ENCODE measurements around the gene CEP250.
"Not testable (repeated sequence)": the region's sequence is repeated elsewhere in the genome, so short reads cannot be mapped to it uniquely, and the experiment has no call there.

CEP250 gene

GRCh38 chr20:35451295-35451694 lies 4.1 kb upstream of the CEP250 start:
- DNase-seq (ENCODE audit: low read depth in 2 of 2): no peak

- DNase-seq (ENCODE audit: low read depth in 2 of 2): no peak
Observed at GRCh38 chr20:35453647-35454046, 1.8 kb upstream of the CEP250 start.

DNA sequence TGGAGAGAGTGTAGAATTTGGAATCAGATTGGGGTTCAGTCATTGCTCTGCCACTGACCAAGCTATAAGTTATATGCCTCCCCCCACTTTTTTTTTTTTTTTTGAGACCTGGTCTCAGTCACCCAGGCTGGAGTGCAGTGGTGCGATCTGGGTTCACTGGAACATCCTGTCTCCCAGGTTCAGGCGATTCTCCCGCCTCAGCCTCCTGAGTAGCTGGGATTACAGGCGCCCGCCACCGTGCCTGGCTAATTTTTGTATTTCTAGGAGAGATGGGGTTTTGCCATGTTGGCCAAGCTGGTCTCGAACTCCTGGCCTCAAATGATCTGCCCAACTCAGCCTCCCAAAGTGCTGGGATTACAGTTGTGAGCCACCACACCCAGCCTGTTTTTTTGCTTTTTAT lies 1.3 kb downstream of the CEP250 start:
- DNase-seq (ENCODE audit: low read depth in 2 of 2): not testable (repeated sequence)

DNA sequence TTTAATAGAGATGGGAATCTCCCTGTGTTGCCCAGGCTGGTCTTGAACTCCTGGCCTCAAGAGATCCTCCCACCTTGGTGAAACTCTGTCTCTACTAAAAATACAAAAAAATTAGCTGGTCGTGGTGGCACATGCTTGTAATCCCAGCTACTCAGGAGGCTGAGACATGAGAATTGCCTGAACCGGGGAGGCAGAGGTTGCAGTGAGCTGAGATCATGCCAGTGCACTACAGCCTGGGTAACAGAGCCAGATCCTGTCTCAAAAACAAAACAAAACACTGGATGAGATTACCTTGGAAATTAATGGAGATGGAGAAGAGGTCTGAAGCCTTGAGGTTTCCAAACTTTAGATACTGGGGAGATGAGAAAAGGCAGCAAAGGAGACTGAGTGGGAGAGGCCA lies 2.1 kb downstream of the CEP250 start:
- not testable (repeated sequence) for DNase-seq (ENCODE audit: low read depth in 2 of 2)

GRCh38 chr20:35458388-35458787 lies 3.0 kb downstream of the CEP250 start:
- DNase-seq (ENCODE audit: low read depth in 2 of 2): no peak

GRCh38 chr20:35461620-35462019 lies 6.2 kb downstream of the CEP250 start:
- no peak for DNase-seq (ENCODE audit: low read depth in 2 of 2)

- no peak for DNase-seq (ENCODE audit: low read depth in 2 of 2)
Observed at GRCh38 chr20:35462351-35462750, 7.0 kb downstream of the CEP250 start.

DNA sequence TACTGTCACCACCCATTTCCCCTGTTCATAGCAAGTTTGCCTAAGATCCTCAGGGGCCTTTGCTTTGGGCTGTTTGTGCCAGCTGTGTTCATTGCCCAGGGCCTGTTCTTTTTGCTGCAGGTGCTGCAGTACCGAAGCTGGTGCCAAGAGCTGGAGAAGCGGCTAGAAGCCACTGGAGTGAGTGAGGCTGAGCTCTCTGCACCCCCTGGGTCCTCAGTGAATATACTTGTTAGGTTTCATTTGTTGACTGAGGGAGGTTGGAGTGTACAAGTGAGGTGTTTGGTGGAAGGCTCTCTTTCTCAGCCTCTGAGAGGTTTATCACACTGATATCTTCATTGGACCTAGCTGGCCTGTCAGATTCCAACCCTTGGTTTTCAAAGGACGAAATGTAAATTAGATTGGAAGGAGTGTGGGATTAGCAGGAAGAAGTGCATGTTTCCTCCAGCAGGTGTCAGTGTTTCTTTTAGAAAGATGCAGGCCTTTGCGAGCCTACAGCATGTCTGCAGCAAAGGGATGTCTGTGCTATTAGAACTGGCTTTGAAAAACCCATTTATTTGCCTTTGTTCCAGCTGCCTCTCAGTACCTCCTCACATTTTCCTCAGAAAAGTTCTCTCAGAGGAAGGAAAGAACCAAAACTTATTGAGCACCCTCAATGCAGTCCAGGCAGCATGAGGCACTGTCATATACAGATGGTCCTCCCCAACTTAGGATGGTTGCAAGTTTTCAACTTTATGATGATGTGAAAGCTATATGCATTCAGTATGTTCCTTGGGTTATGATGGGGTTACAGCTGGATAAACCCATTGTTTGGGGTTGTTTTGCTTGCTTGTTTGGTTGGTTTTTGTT lies 8.3 kb downstream of the CEP250 start:
- peak; percentile 17 to 53 for DNase-seq (ENCODE audit: low read depth in 2 of 2)

DNA sequence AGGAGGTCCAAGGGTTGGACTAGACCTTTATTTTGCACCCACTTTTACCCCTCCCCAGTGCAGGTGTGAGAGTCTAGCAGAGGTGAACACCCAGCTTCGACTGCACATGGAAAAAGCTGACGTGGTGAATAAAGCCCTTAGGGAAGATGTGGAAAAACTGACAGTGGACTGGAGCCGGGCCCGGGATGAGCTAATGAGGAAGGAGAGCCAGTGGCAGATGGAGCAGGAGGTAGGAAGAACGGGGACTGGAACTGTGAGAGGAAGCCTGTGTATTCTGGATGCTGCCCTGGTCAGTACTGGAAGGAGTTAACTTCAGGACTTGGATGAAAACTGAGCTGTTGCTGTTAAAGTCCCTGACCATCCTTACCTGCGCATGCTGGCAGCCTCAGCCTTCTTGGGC lies 10.6 kb downstream of the CEP250 start:
- DNase-seq (ENCODE audit: low read depth in 2 of 2): no peak

DNA sequence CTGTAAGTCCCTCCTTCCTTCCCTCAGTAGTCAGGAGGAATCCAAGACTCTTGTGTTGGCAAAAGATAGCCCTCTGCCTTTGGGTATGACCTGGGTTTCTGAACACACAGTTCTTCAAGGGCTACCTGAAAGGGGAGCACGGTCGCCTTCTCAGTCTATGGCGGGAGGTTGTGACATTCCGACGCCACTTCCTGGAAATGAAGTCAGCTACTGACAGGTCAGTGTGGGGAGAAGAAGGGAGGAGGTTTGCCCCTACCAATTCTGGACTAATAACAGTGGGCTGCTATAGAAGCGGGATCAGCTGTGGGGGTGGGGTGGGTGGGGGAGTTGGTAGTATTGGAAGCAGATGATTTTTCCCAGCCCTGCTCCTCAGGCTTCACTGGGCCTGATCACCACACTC lies 11.5 kb downstream of the CEP250 start:
- no peak for DNase-seq (ENCODE audit: low read depth in 2 of 2)

DNA sequence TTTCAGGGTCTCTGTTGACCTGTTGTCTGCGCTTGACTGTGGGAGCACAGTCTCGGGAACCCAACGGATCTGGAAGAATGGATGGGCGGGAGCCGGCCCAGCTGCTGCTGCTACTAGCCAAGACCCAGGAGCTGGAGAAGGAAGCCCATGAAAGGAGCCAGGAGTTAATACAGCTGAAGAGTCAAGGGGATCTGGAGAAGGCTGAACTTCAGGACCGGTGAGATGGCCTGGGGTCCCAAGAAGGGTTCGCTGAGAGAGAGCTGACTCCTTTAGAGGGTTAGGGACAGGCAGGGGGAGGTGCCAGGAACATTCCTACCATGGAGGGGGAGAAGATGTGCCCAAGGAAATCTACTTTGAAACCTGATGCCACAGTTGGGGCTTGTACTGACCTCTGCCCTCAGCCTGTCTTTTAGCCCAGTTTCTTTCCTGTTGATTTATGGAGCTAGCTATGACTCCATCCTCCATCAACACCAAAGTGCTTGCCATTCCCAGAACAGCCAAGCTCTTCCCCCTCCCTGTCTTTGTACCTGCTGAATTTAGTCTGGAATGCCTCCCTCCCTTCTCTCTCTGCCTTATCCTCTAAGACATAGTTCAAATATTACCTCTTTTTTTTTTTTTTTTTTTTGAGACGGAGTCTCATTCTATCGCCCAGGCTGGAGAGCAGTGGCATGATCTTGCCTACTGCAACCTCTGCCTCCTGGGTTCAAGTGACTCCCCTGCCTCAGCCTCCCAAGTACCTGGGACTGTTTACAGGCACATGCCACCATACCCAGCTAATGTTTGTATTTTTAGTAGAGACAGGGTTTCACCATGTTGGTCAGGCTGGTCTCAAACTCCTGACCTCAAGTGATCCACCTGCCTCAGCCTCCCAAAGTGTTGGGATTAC lies 12.2 kb downstream of the CEP250 start:
- no peak for DNase-seq (ENCODE audit: low read depth in 2 of 2)

- DNase-seq (ENCODE audit: low read depth in 2 of 2): no peak
Observed at GRCh38 chr20:35468671-35469334, 13.4 kb downstream of the CEP250 start.

DNA sequence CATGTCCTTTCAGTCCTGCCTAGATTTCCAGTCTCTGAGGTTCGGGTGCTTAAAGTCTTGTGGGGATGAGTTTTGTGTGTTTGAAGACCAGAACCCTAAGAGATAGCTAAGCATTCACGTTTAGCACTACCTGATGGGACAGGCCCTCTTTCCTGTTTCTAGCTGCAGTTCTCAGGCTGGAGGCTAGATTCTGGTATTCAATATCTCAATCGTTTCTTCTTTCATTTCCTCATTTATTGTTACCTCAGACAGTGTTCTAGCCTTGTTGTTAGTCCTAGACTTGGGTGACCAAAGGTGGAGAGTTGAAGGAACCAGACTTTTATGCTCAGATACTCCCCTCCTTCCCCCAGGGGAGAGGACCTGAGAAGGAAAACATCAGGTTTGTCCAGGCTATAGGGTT lies 16.8 kb downstream of the CEP250 start:
- no peak for DNase-seq (ENCODE audit: low read depth in 2 of 2)

DNA sequence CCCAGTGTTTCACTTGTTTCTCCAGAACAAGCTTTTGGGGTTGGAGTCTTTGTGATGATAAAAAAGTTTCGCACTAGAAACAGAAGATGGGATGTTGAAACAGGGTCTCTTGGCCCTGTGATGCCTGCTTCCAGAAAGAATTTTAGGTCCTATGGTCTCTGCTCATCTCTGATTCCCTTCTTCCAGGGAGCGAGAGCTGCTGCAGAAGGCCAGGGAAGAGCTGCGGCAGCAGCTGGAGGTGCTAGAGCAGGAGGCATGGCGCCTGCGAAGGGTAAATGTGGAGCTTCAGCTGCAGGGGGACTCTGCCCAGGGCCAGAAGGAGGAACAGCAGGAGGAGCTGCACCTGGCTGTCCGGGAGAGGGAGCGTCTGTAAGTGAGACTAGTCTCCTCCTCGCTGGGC lies 18.3 kb downstream of the CEP250 start:
- no peak for DNase-seq (ENCODE audit: low read depth in 2 of 2)

DNA sequence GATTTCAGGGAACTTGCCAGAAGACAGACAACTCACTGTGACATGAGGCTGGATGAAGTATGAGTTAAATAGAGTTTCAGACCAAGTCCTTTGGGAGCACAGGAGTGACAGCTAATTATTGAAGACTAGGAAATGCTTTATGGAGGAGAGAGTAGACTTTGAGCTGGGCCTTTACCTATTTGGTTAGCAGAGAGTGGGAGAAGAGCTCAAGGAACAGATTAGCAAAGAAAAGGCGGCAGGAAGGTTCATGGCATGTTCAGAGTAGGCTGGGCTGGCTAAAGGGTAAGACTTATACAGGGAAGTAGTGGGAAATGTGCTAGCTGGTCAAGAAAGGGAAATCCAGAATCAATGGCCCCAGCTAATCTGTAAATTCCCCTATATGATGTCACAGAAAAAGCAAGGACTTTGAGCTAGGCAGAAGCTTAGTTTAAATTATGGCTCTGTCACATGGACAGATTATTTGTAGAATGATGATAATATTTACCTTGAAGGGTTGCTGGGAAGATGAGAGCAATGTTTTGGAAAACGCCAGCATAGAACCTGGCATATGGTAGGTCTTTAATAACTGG lies 19.0 kb downstream of the CEP250 start:
- no peak for DNase-seq (ENCODE audit: low read depth in 2 of 2)

DNA sequence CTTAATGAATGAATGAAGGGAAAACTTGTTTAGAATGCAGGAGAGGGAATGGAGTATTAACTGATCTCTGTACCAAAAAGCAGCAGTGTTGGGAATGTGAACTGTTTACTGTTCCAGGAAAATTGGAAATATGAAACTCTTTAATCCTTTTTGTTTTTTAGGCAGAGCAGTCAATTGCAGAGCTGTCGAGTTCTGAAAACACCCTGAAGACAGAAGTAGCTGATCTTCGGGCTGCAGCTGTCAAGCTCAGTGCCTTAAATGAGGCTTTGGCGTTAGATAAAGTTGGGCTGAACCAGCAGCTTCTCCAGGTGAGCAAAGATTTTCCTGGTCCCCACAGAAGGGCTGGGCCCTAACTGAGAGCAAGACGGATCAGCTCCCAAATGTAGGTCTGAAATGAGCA lies 20.9 kb downstream of the CEP250 start:
- no peak for DNase-seq (ENCODE audit: low read depth in 2 of 2)

DNA sequence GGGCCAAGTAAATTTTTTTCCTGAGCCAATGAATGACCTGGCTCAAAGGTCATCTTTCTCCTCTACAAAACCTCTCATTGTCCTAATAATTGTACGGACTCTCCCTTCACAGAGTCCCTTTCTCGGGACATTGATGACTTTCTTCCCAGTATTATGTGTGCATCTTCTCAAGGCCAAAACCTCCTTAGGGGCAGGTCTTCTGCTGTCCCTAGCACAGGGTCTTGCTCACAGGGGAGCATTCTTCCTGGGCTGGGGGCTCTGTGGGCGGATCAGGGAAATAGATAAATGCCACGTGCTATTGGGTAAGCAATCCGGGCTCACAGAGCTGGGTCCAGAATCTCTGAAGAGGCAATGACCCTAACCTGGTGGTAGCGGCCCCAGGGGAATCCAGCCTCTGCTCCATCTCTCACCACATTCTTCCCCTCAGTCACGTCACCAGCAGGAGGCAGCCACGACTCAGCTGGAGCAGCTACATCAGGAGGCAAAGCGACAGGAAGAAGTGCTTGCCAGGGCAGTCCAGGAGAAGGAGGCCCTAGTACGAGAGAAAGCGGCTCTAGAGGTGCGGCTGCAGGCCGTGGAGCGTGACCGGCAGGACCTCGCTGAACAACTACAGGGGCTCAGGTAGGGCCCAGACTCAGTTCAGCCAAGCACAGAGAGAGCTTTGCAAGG lies 23.5 kb downstream of the CEP250 start:
- DNase-seq (ENCODE audit: low read depth in 2 of 2): no peak

GRCh38 chr20:35479798-35480197 lies 24.4 kb downstream of the CEP250 start:
- DNase-seq (ENCODE audit: low read depth in 2 of 2): no peak

- DNase-seq (ENCODE audit: low read depth in 2 of 2): no peak
Observed at GRCh38 chr20:35487479-35487878, 32.1 kb downstream of the CEP250 start.

- no peak for DNase-seq (ENCODE audit: low read depth in 2 of 2)
Observed at GRCh38 chr20:35489717-35490116, 34.3 kb downstream of the CEP250 start.

GRCh38 chr20:35490736-35491181 lies 35.4 kb downstream of the CEP250 start:
- peak; percentile 32 to 35 for DNase-seq (ENCODE audit: low read depth in 2 of 2)
